DND-41 (cell line): ENCODE data around the gene METTL13.

Source experiments
- ATAC-seq: fragments of 200-7000 bp; cut with Tn5 transposase; 3 replicates; pipeline ENCODE4 v1.9.1; 2021; ENCODE audit warnings: low read depth; ENCODE audit not compliant: insufficient read depth
- DNase-seq: peaks from one replicate; pipeline ENCODE4 v3.0.0-alpha.2; 2020
- H2AFZ ChIP-seq: 2 replicates; pipeline ENCODE4 v1.6.0; 2012; ENCODE audit warnings: low read depth, low read length
- H3K27ac ChIP-seq: 2 replicates; pipeline ENCODE4 v1.5.1; 2012; ENCODE audit warnings: low read length, inconsistent platforms
- H3K27me3 ChIP-seq: fragments of 200-600 bp; sonication (generic); 2 replicates; pipeline ENCODE4 v1.6.0; 2012; ENCODE audit warnings: low read length, mild to moderate bottlenecking, inconsistent platforms; ENCODE audit not compliant: insufficient read depth, poor library complexity
- H3K36me3 ChIP-seq: 2 replicates; pipeline ENCODE4 v1.5.1; 2012; ENCODE audit warnings: low read length, inconsistent platforms; ENCODE audit not compliant: insufficient read depth
- H3K4me1 ChIP-seq: 2 replicates; pipeline ENCODE4 v1.5.1; 2012; ENCODE audit warnings: mild to moderate bottlenecking, low read length; ENCODE audit not compliant: insufficient read depth
- H3K4me2 ChIP-seq: 2 replicates; pipeline ENCODE4 v1.6.0; 2012; ENCODE audit warnings: mild to moderate bottlenecking, moderate library complexity, low read length, inconsistent platforms; ENCODE audit not compliant: insufficient read depth
- H3K4me3 ChIP-seq, 2 experiments: fragments of 200-600 bp in 1 of 2; shearing (Covaris generic) in 1 of 2; 2 replicates each; pipeline ENCODE4 v1.5.1; 2012 to 2016; ENCODE audit warnings: inconsistent platforms in 2 of 2, low read length in 2 of 2, mild to moderate bottlenecking in 2 of 2, low read depth in 1 of 2, moderate library complexity in 1 of 2
- H3K79me2 ChIP-seq: 2 replicates; pipeline ENCODE4 v1.6.0; 2012; ENCODE audit warnings: low read length, inconsistent platforms; ENCODE audit not compliant: insufficient read depth
- H3K9ac ChIP-seq: 2 replicates; pipeline ENCODE4 v1.6.0; 2012; ENCODE audit warnings: low read depth, mild to moderate bottlenecking, inconsistent platforms, low read length, moderate library complexity
- H3K9me3 ChIP-seq: 2 replicates; pipeline ENCODE4 v1.5.1; 2012; ENCODE audit warnings: low read length, moderate library complexity, mild to moderate bottlenecking, inconsistent platforms; ENCODE audit not compliant: insufficient read depth, severe bottlenecking
- H4K20me1 ChIP-seq: 2 replicates; pipeline ENCODE4 v1.6.0; 2012; ENCODE audit warnings: low read length; ENCODE audit not compliant: insufficient read depth
- EZH2 ChIP-seq: IDR thresholded peaks from 3 replicates; pipeline ENCODE4 v1.6.1; 2012; ENCODE audit warnings: borderline replicate concordance, low read depth, mild to moderate bottlenecking, moderate library complexity, low read length, inconsistent platforms; ENCODE audit not compliant: severe bottlenecking
- TF ChIP-seq, protein P1 (sequence below): IDR thresholded peaks from 2 replicates; pipeline ENCODE4 v1.5.1; 2012; ENCODE audit warnings: borderline replicate concordance, low read length, moderate library complexity, mild to moderate bottlenecking; ENCODE audit not compliant: poor library complexity, severe bottlenecking; ENCODE audit errors: extremely low read depth

Gene METTL13

GRCh38 chr1:171787686-171788480 lies 6.4 kb downstream of the METTL13 start:
- Histone ChIP-seq H3K4me3 (no peak overlapping the region), H3K27me3 (no peaks in the 10 kb centered on the region), H3K27ac (no peak overlapping the region), H4K20me1 (peaks cover 8% of the 10 kb centered on the region; the same call in 1 of the 2 replicates), H2AFZ (no peak overlapping the region), H3K4me1 (peaks cover 21% of the 10 kb centered on the region), H3K79me2 (peaks cover 40% of the 10 kb centered on the region), H3K36me3 (peaks cover 92% of the 10 kb centered on the region), H3K4me2 (no peak overlapping the region), H3K9ac (no peak overlapping the region), H3K9me3 (no peaks in the 10 kb centered on the region)
- no peak for DNase-seq
- no peak for TF ChIP-seq EZH2
- TF ChIP-seq, protein P1, sequence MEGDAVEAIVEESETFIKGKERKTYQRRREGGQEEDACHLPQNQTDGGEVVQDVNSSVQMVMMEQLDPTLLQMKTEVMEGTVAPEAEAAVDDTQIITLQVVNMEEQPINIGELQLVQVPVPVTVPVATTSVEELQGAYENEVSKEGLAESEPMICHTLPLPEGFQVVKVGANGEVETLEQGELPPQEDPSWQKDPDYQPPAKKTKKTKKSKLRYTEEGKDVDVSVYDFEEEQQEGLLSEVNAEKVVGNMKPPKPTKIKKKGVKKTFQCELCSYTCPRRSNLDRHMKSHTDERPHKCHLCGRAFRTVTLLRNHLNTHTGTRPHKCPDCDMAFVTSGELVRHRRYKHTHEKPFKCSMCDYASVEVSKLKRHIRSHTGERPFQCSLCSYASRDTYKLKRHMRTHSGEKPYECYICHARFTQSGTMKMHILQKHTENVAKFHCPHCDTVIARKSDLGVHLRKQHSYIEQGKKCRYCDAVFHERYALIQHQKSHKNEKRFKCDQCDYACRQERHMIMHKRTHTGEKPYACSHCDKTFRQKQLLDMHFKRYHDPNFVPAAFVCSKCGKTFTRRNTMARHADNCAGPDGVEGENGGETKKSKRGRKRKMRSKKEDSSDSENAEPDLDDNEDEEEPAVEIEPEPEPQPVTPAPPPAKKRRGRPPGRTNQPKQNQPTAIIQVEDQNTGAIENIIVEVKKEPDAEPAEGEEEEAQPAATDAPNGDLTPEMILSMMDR: no peak
- ATAC-seq: no peak

DNA sequence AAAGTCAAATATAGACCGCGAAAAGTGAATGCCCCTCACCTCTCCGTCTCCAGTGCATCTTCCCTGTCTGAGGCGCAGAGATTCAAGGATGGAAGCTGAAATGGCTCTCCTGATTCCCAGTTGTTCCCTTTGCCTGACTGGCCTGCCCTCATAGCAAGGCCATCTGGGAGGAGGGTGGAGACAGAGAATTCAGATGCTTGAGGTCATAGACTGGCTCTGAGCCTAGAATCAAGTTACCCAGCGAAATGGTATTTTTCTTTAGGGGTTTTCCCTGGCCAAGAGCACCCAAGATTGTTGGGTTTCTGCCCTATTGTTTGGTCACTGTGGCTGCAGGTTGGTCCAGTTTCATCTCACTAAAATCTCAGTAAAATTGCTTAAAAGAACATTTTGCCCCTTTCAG lies 7.2 kb downstream of the METTL13 start:
- peaks cover 91% of the 10 kb centered on the region for H3K36me3 ChIP-seq
- peaks cover 13% of the 10 kb centered on the region for H3K4me1 ChIP-seq
- H3K27ac ChIP-seq: no peak overlapping the region
- no peak overlapping the region for H3K4me2 ChIP-seq
- no peaks in the 10 kb centered on the region for H3K27me3 ChIP-seq
- DNase-seq (no peak), ATAC-seq (no peak)
- TF ChIP-seq, protein P1: no peak
- no peak for TF ChIP-seq EZH2
- no peak overlapping the region for H3K9ac ChIP-seq
- H3K4me3 ChIP-seq: no peak overlapping the region
- H3K79me2 ChIP-seq: peaks cover 32% of the 10 kb centered on the region
- no peak overlapping the region for H2AFZ ChIP-seq
- peaks cover 8% of the 10 kb centered on the region; the same call in 1 of the 2 replicates for H4K20me1 ChIP-seq
- no peaks in the 10 kb centered on the region for H3K9me3 ChIP-seq

GRCh38 chr1:171790318-171790717 lies 8.9 kb downstream of the METTL13 start:
- no peak for ATAC-seq
- peaks cover 98% of the 10 kb centered on the region for H3K36me3 ChIP-seq
- TF ChIP-seq, protein P1: no peak
- no peak for TF ChIP-seq EZH2

More at GRCh38 chr1:171790318-171790717, 8.9 kb downstream of the METTL13 start:
- no peak overlapping the region for H3K27ac ChIP-seq
- H2AFZ ChIP-seq: no peak overlapping the region
- H3K9me3 ChIP-seq: no peaks in the 10 kb centered on the region
- peaks cover 3% of the 10 kb centered on the region; the same call in 1 of the 2 replicates for H3K4me1 ChIP-seq
- peaks cover 8% of the 10 kb centered on the region; the same call in 1 of the 2 replicates for H4K20me1 ChIP-seq
- no peak for DNase-seq
- no peak overlapping the region for H3K4me3 ChIP-seq
- no peak overlapping the region for H3K4me2 ChIP-seq
- H3K27me3 ChIP-seq: no peaks in the 10 kb centered on the region
- no peak overlapping the region for H3K9ac ChIP-seq
- peaks cover 18% of the 10 kb centered on the region for H3K79me2 ChIP-seq
